Right ventricle myocardium superior (tissue), 1 donor: ENCODE results near the gene TTLL10. TPM values are rescaled to one million over a fixed set of nuclear protein-coding genes. Genes with fewer than 3 reads are reported as not detected.
"Not testable (repeated sequence)": the region's sequence is repeated elsewhere in the genome, so short reads cannot be mapped to it uniquely, and the experiment has no call there.

Source experiments
- ATAC-seq: fragments of 200-7000 bp; cut with Tn5 transposase; one replicate; pipeline ENCODE4 v1.9.1; 2020; ENCODE audit warnings: mild to moderate bottlenecking; ENCODE audit not compliant: poor library complexity
- DNase-seq: peaks from one replicate; pipeline ENCODE4 v3.0.0-alpha.2; 2020
- intact Hi-C: fragments of 100-400 bp; cut with DNase I; formaldehyde crosslinking; loops from one replicate; pipeline ENCODE4 v1.11.2; 2022
- total RNA-seq: library from RNA; stranded (reverse); fragmentation: NEBNext Ultra II Directional; extraction: Animal tissue kit (Norgen Biotek cat#: 25700); gene quantifications from one replicate; pipeline ENCODE4 v1.2.1, GENCODE V29; 2021
- donor health status: DM: no; HTN: yes; CAD: no; lungs with severe emphysema.

TTLL10 gene
- total RNA-seq, 1 donor from 2014 or later = 0.22 TPM

DNA sequence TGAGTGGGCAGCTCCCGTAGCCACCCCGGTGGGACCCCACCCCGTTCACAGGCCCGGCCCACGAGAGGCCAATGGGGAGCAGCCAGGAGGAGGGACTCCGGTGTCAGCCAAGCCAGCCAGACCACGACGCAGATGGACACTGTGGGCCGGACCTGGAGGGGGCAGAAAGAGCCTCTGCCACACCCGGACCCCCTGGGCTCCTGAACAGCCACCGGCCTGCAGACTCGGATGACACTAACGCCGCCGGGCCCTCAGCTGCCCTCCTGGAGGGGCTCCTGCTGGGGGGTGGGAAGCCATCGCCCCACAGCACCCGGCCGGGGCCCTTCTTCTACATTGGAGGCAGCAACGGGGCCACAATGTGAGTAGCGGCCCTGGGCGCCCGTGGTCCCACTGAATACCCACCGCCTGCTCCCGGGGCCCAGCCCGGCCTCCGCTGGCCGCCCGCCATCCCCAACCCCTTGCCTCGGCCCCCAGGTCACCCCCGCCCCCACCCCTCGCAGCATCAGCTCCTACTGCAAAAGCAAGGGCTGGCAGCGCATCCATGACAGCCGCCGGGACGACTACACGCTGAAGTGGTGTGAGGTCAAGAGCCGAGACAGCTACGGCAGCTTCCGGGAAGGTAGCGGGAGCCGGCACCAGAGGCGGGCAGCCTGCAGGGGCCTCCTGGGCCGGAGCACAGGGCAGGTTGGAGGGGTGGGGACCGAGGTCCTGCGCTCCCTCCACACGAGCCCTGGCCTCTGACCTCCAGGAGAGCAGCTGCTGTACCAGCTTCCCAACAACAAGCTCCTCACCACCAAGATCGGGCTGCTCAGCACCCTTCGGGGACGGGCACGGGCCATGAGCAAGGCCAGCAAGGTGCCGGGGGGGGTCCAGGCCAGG is 6.5 kb downstream of the TTLL10 start:
- peak; percentile 34 for DNase-seq
- intact Hi-C loops = no loop called here
- no peak for ATAC-seq

GRCh38 chr1:1181129-1181937 is 7.7 kb downstream of the TTLL10 start:
- intact Hi-C loops = no loop called here
- DNase-seq = peak; percentile 30
- ATAC-seq = no peak

DNA sequence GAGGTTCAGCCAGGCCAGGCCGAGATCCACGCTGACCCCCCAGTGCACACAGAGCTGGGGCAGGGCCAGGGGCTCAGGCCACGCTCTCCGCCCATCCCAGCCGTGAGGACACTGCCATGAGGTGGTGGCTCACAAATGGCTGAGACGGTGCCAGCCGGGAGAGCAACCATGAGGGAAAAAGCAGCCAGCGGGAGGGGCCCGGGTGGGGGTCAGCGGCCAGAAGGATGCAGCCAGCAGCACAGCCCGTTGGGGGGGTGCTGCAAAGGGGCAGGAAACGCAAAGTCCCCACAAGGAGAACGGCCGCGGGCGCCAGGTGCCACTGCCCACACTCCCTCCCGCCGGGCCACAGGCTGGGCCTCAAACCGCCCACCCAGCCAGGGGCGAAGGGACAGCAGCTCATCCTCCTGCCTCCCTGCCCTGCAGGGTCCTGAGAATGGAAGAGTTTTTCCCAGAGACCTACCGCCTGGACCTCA is 8.3 kb downstream of the TTLL10 start:
- DNase-seq (peak; percentile 30), ATAC-seq (no peak)
- intact Hi-C loops = no loop called here

DNA sequence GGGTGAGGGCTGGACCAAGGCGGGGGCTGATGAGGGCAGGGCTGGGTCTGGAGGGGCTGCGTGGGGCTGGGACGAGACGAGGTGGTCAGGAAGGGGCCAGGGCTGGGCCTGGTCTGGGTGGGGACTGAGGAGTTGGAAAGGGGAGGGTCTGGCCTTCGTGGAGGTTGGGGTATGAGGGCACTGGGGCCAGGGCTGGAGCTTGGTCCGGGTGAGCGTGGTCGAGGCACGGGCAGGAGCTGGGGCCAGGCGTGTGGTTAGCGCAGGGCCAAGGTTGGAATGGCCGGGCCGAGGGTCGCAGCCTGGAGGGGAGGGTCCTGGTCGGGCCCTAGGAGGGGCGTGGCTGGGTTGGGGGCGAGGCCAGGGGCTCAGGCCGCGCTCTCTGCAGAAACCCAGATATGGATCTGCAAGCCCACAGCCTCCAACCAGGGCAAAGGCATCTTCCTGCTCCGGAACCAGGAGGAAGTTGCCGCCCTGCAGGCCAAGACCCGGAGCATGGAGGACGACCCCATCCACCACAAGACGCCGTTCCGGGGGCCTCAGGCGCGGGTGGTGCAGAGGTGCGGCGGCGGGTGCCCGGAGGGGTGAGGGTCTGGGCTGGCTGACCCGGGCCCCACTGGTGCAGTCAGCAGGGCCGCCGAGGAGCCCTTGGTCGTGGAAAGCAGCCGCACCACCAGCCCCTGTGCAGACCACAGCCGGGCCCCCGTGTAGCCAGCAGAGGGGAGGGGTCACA is 9.0 kb downstream of the TTLL10 start:
- ATAC-seq = peak; percentile 16
- DNase-seq = peak; percentile 43
- intact Hi-C loops = no loop called here

- intact Hi-C loops = no loop called here
- peak; percentile 11 for ATAC-seq
- DNase-seq = peak; percentile 29
Observed at GRCh38 chr1:1183221-1183747, 9.6 kb downstream of the TTLL10 start.

DNA sequence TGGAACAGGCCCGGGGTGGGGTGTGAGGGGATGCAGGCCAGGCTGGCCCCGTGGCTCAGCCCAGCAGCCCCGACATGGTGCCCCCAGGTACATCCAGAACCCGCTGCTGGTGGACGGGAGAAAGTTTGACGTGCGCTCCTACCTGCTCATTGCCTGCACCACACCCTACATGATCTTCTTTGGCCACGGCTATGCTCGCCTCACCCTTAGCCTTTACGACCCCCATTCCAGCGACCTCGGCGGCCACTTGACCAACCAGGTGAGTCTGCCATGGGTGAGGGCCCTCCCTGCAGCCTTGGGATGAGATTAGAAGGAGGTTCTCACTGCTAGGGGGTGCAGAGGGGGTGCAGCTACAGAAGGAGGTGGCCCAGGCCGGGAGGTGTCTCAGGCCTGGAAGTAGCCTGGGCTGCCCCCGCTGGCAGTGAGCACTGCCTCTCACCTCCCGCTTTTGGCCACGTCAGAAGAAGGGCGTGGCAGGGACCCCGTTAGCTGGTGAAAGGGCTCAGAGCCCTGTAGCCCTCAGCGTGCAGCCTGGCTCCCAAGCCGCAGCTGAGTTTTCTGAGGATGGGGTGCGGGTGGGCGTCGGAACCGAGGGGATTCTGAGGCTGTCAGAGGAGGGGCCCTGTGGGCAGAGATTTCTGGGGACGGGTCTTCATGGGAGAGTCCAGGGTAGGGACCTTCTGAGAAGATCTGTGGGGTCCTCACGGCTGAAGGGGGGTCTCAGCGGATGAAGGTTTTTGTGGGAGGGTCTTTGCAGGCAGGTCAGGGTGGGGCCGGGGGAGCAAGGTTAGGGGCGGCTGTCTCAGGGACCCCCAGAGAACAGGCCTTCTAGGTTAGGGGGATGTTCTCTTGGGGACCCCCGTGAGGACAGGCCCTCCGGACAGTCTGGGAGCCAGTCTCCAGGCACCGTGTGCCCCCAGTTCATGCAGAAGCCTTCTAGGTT is 10.4 kb downstream of the TTLL10 start:
- peak; percentile 27 for DNase-seq
- ATAC-seq = no peak
- intact Hi-C loops = no loop called here

DNA sequence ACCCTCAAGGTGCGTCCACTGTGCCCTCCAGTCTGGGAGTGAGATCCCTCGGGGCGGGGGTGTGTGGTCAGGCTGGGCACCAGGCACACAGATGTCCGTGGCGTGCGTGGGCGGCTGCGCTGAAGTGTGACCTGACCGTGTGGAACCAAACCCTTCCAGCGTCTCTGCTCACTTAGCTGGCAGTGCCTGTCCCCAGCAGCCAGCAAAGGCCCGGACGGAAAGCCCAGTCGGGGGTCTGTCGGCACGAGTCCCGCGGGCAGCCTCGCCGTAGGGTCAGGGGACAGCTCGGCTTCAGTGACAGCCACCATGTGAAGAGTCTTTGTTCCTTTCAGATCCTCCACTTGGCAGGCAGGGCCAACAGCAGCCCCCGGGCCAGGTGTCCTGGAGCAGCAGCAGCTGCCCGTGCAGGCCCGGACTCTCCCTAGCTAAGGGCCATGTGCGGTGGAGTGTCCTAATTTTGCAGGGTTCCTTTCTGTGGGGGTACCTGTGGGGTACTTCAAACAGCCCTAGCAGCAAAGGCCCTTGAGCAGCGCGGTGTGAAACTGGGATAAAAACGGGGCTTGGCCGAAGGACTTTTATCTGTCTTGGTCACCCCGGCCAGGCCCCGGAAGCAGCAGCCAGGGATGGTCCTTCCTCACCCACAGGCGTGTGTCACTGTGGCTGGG is 11.6 kb downstream of the TTLL10 start:
- intact Hi-C loops = no loop called here
- peak; percentile 39 for DNase-seq
- ATAC-seq = no peak

GRCh38 chr1:1187938-1188337 is 14.3 kb downstream of the TTLL10 start:
- ATAC-seq = no peak
- intact Hi-C loops = no loop called here
- no peak for DNase-seq

- DNase-seq (no peak), ATAC-seq (no peak)
- intact Hi-C loops = no loop called here
Observed at GRCh38 chr1:1189111-1189510, 15.4 kb downstream of the TTLL10 start.

- no peak for DNase-seq
- ATAC-seq = no peak
- intact Hi-C loops = no loop called here
Observed at GRCh38 chr1:1191734-1192133, 18.1 kb downstream of the TTLL10 start.

DNA sequence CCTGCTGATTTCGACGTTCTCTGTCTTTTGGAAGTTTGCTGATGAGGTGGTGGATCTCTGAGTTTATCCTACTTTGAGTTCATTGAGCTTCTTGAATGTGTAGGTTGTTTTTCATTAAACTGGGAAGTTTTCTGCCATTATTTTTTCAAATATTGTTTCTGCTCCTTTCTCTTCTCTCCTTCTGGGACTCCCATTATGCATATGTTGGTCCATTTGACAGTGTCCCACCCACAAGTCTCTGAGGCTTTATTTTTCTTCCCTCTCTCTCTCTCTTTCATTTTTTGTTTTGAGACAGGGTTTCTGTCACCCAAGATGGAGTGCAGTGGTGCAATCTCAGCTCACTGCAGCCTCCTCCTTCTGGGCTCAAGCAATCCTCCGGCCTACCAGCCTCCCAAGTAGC is 21.0 kb downstream of the TTLL10 start:
- DNase-seq (no peak), ATAC-seq (no peak)
- intact Hi-C loops = no loop called here

GRCh38 chr1:1195726-1196125 is 22.0 kb downstream of the TTLL10 start:
- ATAC-seq, intact Hi-C loops, DNase-seq: not testable (repeated sequence)

GRCh38 chr1:1196431-1197187 is 22.9 kb downstream of the TTLL10 start:
- peak; percentile 30 for DNase-seq
- intact Hi-C loops = no loop called here

DNA sequence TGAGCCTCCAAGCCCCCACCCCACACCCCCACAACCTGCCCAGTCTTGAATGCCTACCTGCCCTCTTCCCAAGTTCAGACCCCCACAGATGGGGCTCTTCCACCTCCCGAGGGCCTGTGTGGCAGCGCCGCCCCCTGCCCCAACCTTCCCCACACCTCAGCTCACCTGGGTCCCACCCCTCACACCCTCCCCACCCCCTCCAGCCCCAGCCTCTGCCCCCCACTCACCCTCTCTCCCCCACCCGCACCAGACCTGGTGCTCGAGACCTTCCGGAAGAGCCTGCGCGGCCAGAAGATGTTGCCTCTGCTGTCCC is 23.5 kb downstream of the TTLL10 start:
- intact Hi-C loops = no loop called here
- DNase-seq (no peak), ATAC-seq (no peak)

More at GRCh38 chr1:1196431-1197187, 22.9 kb downstream of the TTLL10 start:
- no peak for ATAC-seq

DNA sequence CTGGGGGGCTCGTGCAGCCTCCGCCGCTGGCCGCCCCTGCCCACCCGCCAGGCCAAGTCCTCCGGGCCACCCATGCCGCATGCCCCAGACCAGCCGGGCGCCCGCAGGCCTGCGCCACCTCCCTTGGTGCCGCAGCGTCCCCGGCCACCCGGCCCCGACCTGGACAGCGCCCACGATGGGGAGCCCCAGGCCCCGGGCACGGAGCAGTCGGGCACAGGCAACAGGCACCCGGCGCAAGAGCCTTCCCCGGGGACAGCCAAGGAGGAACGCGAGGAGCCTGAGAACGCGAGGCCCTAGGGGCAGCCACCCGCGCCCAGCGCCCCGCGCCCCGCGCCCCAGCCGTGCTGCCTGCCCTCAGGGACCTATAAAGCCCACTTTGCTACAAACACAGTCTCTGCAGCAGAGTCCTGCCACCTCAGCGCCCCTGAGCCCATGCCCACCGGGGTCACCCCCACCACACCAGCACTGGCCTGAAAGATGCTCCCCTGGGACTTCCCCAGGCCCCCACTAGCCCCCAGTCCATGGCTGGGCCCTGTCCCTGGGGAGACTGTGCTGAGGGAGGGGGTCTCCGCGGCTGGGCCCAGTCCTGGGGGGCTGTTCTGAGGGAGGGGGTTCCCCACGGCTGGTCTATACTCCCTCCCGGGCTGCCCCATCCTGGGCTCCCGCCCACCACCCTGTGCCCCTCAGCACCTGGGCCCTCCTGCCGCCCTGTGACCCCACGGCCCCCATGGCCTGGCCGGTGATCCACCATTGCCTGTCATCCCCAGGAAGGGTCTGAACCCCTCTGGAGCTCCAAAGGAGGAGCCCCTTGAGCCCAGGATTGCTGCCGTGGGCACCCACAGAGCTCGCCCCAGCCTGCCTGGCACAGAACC is 24.1 kb downstream of the TTLL10 start:
- DNase-seq (peak; percentile 14), ATAC-seq (no peak)
- intact Hi-C loops = no loop called here
